Loucy (cell line): ENCODE results near the gene CCNG2.

Experiments used
- H2AFZ ChIP-seq: fragments of 200-600 bp; sonication (generic); 2 replicates; pipeline ENCODE4 v1.6.0; 2016; ENCODE audit warnings: antibody characterized with exemption, mild to moderate bottlenecking, low read length, moderate library complexity
- H3F3A ChIP-seq: fragments of 200-600 bp; 2 replicates; pipeline ENCODE4 v1.6.0; 2016; ENCODE audit warnings: antibody characterized with exemption, low read depth, mild to moderate bottlenecking
- H3K27me3 ChIP-seq: fragments of 200-600 bp; sonication (generic); 2 replicates; pipeline ENCODE4 v1.6.1; 2014; ENCODE audit warnings: low read length, mild to moderate bottlenecking; ENCODE audit not compliant: insufficient read depth, poor library complexity, severe bottlenecking
- H3K36me3 ChIP-seq: fragments of 200-600 bp; sonication (generic); 2 replicates; pipeline ENCODE4 v1.6.1; 2016; ENCODE audit warnings: low read length; ENCODE audit not compliant: insufficient read depth
- H3K4me1 ChIP-seq: fragments of 200-600 bp; sonication (generic); 2 replicates; pipeline ENCODE4 v1.5.1; 2014; ENCODE audit warnings: low read length, mild to moderate bottlenecking; ENCODE audit not compliant: insufficient read depth, poor library complexity, severe bottlenecking
- H3K4me2 ChIP-seq: fragments of 200-600 bp; sonication (generic); 2 replicates; pipeline ENCODE4 v1.6.0; 2014; ENCODE audit warnings: antibody characterized with exemption, low read length, low read depth, mild to moderate bottlenecking; ENCODE audit not compliant: poor library complexity, severe bottlenecking
- H3K4me3 ChIP-seq: fragments of 200-600 bp; sonication (generic); 2 replicates; pipeline ENCODE4 v1.5.1; 2014; ENCODE audit warnings: low read length, mild to moderate bottlenecking, mixed read lengths; ENCODE audit not compliant: poor library complexity, severe bottlenecking
- H3K79me2 ChIP-seq: fragments of 200-600 bp; sonication (generic); 2 replicates; pipeline ENCODE4 v1.6.1; 2014; ENCODE audit warnings: low read length; ENCODE audit not compliant: insufficient read depth
- H3K9ac ChIP-seq: fragments of 200-600 bp; sonication (generic); 2 replicates; pipeline ENCODE4 v1.6.0; 2014; ENCODE audit warnings: mild to moderate bottlenecking, low read depth, low read length, moderate library complexity; ENCODE audit not compliant: poor library complexity, severe bottlenecking
- H3K9me2 ChIP-seq: fragments of 200-600 bp; sonication (generic); replicated peaks from 2 replicates; pipeline ENCODE4 v1.6.1; 2016; ENCODE audit warnings: low read depth, low read length, mixed read lengths
- H3K9me3 ChIP-seq: fragments of 200-600 bp; sonication (generic); 2 replicates; pipeline ENCODE4 v1.6.1; 2014; ENCODE audit warnings: mild to moderate bottlenecking, antibody characterized with exemption, low read length, low read depth; ENCODE audit not compliant: insufficient read depth
- H4K20me1 ChIP-seq: fragments of 200-600 bp; sonication (generic); 2 replicates; pipeline ENCODE4 v1.6.0; 2014; ENCODE audit warnings: antibody characterized with exemption, low read length, mild to moderate bottlenecking; ENCODE audit not compliant: insufficient read depth, poor library complexity, severe bottlenecking
- EZH2phosphoT487 ChIP-seq: fragments of 200-600 bp; IDR thresholded peaks from 2 replicates; pipeline ENCODE4 v1.6.1; 2018; ENCODE audit warnings: antibody characterized with exemption, mild to moderate bottlenecking, moderate library complexity, borderline replicate concordance
- TF ChIP-seq, protein P1 (sequence below): fragments of 200-600 bp; sonication (generic); conservative IDR thresholded peaks from 2 replicates; pipeline ENCODE4 v1.5.1; 2014; ENCODE audit warnings: mild to moderate bottlenecking, antibody characterized with exemption, low read length

Gene CCNG2

GRCh38 chr4:77201857-77202256, 44.9 kb downstream of the CCNG2 start:
- Histone ChIP-seq H2AFZ (no peak overlapping the region), H3K9me3 (no peaks in the 10 kb centered on the region), H3F3A (no peaks in the 10 kb centered on the region), H4K20me1 (no peaks in the 10 kb centered on the region), H3K4me1 (no peaks in the 10 kb centered on the region), H3K36me3 (no peaks in the 10 kb centered on the region), H3K27me3 (no peaks in the 10 kb centered on the region), H3K79me2 (no peaks in the 10 kb centered on the region), H3K4me3 (no peak overlapping the region), H3K4me2 (no peak overlapping the region), H3K9ac (no peak overlapping the region), H3K9me2 (no peaks in the 10 kb centered on the region)
- no peak for TF ChIP-seq EZH2phosphoT487
- TF ChIP-seq, protein P1, sequence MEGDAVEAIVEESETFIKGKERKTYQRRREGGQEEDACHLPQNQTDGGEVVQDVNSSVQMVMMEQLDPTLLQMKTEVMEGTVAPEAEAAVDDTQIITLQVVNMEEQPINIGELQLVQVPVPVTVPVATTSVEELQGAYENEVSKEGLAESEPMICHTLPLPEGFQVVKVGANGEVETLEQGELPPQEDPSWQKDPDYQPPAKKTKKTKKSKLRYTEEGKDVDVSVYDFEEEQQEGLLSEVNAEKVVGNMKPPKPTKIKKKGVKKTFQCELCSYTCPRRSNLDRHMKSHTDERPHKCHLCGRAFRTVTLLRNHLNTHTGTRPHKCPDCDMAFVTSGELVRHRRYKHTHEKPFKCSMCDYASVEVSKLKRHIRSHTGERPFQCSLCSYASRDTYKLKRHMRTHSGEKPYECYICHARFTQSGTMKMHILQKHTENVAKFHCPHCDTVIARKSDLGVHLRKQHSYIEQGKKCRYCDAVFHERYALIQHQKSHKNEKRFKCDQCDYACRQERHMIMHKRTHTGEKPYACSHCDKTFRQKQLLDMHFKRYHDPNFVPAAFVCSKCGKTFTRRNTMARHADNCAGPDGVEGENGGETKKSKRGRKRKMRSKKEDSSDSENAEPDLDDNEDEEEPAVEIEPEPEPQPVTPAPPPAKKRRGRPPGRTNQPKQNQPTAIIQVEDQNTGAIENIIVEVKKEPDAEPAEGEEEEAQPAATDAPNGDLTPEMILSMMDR: no peak

- Histone ChIP-seq H4K20me1 (no peaks in the 10 kb centered on the region), H3K36me3 (no peaks in the 10 kb centered on the region)
- TF ChIP-seq EZH2phosphoT487: no peak
- TF ChIP-seq, protein P1: no peak
Observed at GRCh38 chr4:77202491-77202890, 45.5 kb downstream of the CCNG2 start.

GRCh38 chr4:77203380-77204197, 46.6 kb downstream of the CCNG2 start:
- no peak overlapping the region for H3K4me3 ChIP-seq
- no peaks in the 10 kb centered on the region for H3K9me3 ChIP-seq
- no peak overlapping the region for H3K4me2 ChIP-seq
- no peak overlapping the region for H3K9ac ChIP-seq
- no peaks in the 10 kb centered on the region for H3K9me2 ChIP-seq
- no peaks in the 10 kb centered on the region for H3K27me3 ChIP-seq
- H3K79me2 ChIP-seq: no peaks in the 10 kb centered on the region
- H4K20me1 ChIP-seq: no peaks in the 10 kb centered on the region
- H3K36me3 ChIP-seq: no peaks in the 10 kb centered on the region
- no peaks in the 10 kb centered on the region for H3K4me1 ChIP-seq
- peak overlapping the region; percentile 36; the same call in 1 of the 2 replicates for H2AFZ ChIP-seq
- no peaks in the 10 kb centered on the region for H3F3A ChIP-seq
- no peak for TF ChIP-seq EZH2phosphoT487
- TF ChIP-seq, protein P1: peak; percentile 98

More at GRCh38 chr4:77202491-77202890, 45.5 kb downstream of the CCNG2 start:
- Histone ChIP-seq H3K79me2 (no peaks in the 10 kb centered on the region), H2AFZ (no peak overlapping the region), H3K4me1 (no peaks in the 10 kb centered on the region), H3K9me2 (no peaks in the 10 kb centered on the region), H3K9me3 (no peaks in the 10 kb centered on the region), H3F3A (no peaks in the 10 kb centered on the region), H3K27me3 (no peaks in the 10 kb centered on the region), H3K4me3 (no peak overlapping the region), H3K9ac (no peak overlapping the region), H3K4me2 (no peak overlapping the region)
